ENCODE measurements around the gene C5orf15.

Gene C5orf15

GRCh38 chr5:133932441-133933168 is 35.8 kb downstream of the C5orf15 start:
- no peak for DNase-seq (ENCODE audit: low read depth)
- TF ChIP-seq CTCF (conservative IDR thresholded peaks at IDR 0.05; ENCODE audit: control insufficient read depth, insufficient read depth, low read depth, low read length): no peak
- no peak overlapping the region for H3K4me3 ChIP-seq (ENCODE audit: control insufficient read depth, low read depth, low read length)

- TF ChIP-seq CTCF (conservative IDR thresholded peaks at IDR 0.05; ENCODE audit: control insufficient read depth, insufficient read depth, low read depth, low read length): no peak
- no peak overlapping the region for H3K4me3 ChIP-seq (ENCODE audit: control insufficient read depth, low read depth, low read length)
- DNase-seq (ENCODE audit: low read depth): no peak
Measured at GRCh38 chr5:133931546-133931945, 36.9 kb downstream of the C5orf15 start.

DNA sequence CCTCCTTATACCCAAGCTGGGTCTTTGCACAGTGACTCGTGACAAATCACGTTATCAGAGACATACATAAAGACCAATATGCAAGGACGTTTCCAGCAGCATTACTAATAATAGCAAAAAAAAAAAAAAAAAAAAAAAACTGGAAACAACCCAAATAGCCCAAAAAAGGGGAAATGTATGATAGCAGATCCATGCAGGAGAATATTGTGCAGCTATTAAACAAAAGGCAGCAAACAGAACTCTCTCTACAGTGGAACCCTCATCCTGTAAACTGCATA is 37.7 kb downstream of the C5orf15 start:
- no peak overlapping the region for H3K4me3 ChIP-seq (ENCODE audit: control insufficient read depth, low read depth, low read length)

GRCh38 chr5:133930061-133930812 is 38.2 kb downstream of the C5orf15 start:
- no peak overlapping the region for H3K4me3 ChIP-seq (ENCODE audit: control insufficient read depth, low read depth, low read length)
- TF ChIP-seq CTCF (conservative IDR thresholded peaks at IDR 0.05; ENCODE audit: control insufficient read depth, insufficient read depth, low read depth, low read length): no peak
- DNase-seq (ENCODE audit: low read depth): peak; percentile 72

More for the DNA sequence above, 37.7 kb downstream of the C5orf15 start:
- no peak for DNase-seq (ENCODE audit: low read depth)
- no peak for TF ChIP-seq CTCF (conservative IDR thresholded peaks at IDR 0.05; ENCODE audit: control insufficient read depth, insufficient read depth, low read depth, low read length)

GRCh38 chr5:133928587-133929393 is 39.6 kb downstream of the C5orf15 start:
- DNase-seq (ENCODE audit: low read depth): no peak
- H3K4me3 ChIP-seq (ENCODE audit: control insufficient read depth, low read depth, low read length): no peak overlapping the region
- TF ChIP-seq CTCF (conservative IDR thresholded peaks at IDR 0.05; ENCODE audit: control insufficient read depth, insufficient read depth, low read depth, low read length): no peak

- TF ChIP-seq CTCF (conservative IDR thresholded peaks at IDR 0.05; ENCODE audit: control insufficient read depth, insufficient read depth, low read depth, low read length): no peak
- DNase-seq (ENCODE audit: low read depth): peak; percentile 5
- no peak overlapping the region for H3K4me3 ChIP-seq (ENCODE audit: control insufficient read depth, low read depth, low read length)
Measured at GRCh38 chr5:133927300-133928180, 40.9 kb downstream of the C5orf15 start.
